ENCODE results near the gene FAM186B. TPM values are rescaled to one million over a fixed set of nuclear protein-coding genes. Genes with fewer than 3 reads are reported as not detected.

FAM186B gene
- total RNA-seq, 1 experiment from 2014 or later: 0.18 TPM

DNA sequence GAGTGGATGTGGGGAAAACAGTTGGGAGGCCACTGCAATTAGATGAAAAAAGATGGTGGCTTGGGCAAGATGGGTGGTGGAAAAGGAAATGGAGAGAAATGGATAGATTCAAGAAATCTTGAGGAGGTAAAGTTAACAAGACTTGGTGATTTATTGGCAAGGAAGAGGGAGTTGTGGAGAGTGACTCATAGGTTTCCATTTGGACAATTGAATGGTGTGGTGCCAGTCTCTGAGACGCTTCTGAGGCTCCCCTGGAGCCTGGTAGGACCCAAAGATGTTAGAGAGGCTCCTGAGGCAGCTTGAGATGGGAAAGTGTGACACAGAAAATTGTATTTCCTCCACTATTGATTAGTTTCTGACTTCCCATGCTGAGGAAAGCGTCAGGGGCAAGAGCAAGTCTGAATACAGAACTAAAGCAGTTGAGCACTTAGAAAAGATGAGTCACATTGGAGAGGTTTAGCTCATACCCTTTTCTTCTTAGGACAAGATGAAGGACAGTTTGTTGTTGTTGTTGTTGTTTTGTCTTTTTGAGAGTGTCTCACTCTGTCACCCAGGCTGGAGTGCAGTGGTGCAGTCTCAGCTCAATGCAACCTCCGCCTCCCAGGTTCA, 22.4 kb upstream of the FAM186B start:
- DNase-seq (ENCODE audit: low read depth in 1 of 2, low spot score in 2 of 2): peak in 1 of 2 experiments; percentile 57
- Histone ChIP-seq H3K27ac (no peak overlapping the region), H3K4me3 (no peak overlapping the region), H3K4me1 (replicated peaks) (peaks cover 18% of the 10 kb centered on the region), H3K9me3 (replicated peaks) (no peaks in the 10 kb centered on the region), H3K27me3 (replicated peaks) (no peaks in the 10 kb centered on the region), H3K36me3 (no peaks in the 10 kb centered on the region)

- no peak for DNase-seq (ENCODE audit: low read depth in 1 of 2, low spot score in 2 of 2)
- Histone ChIP-seq H3K4me1 (replicated peaks) (peaks cover 26% of the 10 kb centered on the region), H3K4me3 (no peak overlapping the region), H3K27me3 (replicated peaks) (no peaks in the 10 kb centered on the region), H3K36me3 (no peaks in the 10 kb centered on the region), H3K9me3 (replicated peaks) (no peaks in the 10 kb centered on the region), H3K27ac (no peak overlapping the region)
Observed at GRCh38 chr12:49626836-49627235, 21.4 kb upstream of the FAM186B start.

- no peak for DNase-seq (ENCODE audit: low read depth in 1 of 2, low spot score in 2 of 2)
- H3K9me3 ChIP-seq (replicated peaks): no peaks in the 10 kb centered on the region
- peaks cover 29% of the 10 kb centered on the region for H3K4me1 ChIP-seq (replicated peaks)
- no peak overlapping the region for H3K27ac ChIP-seq
- H3K36me3 ChIP-seq: no peaks in the 10 kb centered on the region
- H3K4me3 ChIP-seq: no peak overlapping the region
- no peaks in the 10 kb centered on the region for H3K27me3 ChIP-seq (replicated peaks)
Observed at GRCh38 chr12:49626169-49626835, 20.9 kb upstream of the FAM186B start.

- peaks cover 29% of the 10 kb centered on the region for H3K4me1 ChIP-seq (replicated peaks)
- DNase-seq (ENCODE audit: low read depth in 1 of 2, low spot score in 2 of 2): no peak
- no peak overlapping the region for H3K4me3 ChIP-seq
- no peaks in the 10 kb centered on the region for H3K36me3 ChIP-seq
- H3K27ac ChIP-seq: no peak overlapping the region
- H3K9me3 ChIP-seq (replicated peaks): no peaks in the 10 kb centered on the region
- no peaks in the 10 kb centered on the region for H3K27me3 ChIP-seq (replicated peaks)
Observed at GRCh38 chr12:49624921-49625577, 19.6 kb upstream of the FAM186B start.

- Histone ChIP-seq H3K36me3 (no peaks in the 10 kb centered on the region), H3K27me3 (replicated peaks) (no peaks in the 10 kb centered on the region), H3K4me3 (peak within 1 kb of the TSS; percentile 53), H3K4me1 (replicated peaks) (peaks cover 29% of the 10 kb centered on the region), H3K9me3 (replicated peaks) (no peaks in the 10 kb centered on the region), H3K27ac (no peak within 1 kb of the TSS)
- DNase-seq (ENCODE audit: low read depth in 1 of 2, low spot score in 2 of 2): peak; percentile 74 to 85
Observed at GRCh38 chr12:49623142-49623904, 17.9 kb upstream of the FAM186B start, which contains the start of gene PRPF40B. Gene PRPF40B (plus strand): TSS chr12:49623561. CDS start chr12:49623591, 30 bp downstream.

GRCh38 chr12:49622501-49623141, 17.2 kb upstream of the FAM186B start:
- Histone ChIP-seq H3K4me1 (replicated peaks) (peaks cover 22% of the 10 kb centered on the region), H3K27ac (no peak overlapping the region), H3K27me3 (replicated peaks) (no peaks in the 10 kb centered on the region), H3K9me3 (replicated peaks) (no peaks in the 10 kb centered on the region), H3K4me3 (peak overlapping the region; percentile 53), H3K36me3 (no peaks in the 10 kb centered on the region)
- no peak for DNase-seq (ENCODE audit: low read depth in 1 of 2, low spot score in 2 of 2)

DNA sequence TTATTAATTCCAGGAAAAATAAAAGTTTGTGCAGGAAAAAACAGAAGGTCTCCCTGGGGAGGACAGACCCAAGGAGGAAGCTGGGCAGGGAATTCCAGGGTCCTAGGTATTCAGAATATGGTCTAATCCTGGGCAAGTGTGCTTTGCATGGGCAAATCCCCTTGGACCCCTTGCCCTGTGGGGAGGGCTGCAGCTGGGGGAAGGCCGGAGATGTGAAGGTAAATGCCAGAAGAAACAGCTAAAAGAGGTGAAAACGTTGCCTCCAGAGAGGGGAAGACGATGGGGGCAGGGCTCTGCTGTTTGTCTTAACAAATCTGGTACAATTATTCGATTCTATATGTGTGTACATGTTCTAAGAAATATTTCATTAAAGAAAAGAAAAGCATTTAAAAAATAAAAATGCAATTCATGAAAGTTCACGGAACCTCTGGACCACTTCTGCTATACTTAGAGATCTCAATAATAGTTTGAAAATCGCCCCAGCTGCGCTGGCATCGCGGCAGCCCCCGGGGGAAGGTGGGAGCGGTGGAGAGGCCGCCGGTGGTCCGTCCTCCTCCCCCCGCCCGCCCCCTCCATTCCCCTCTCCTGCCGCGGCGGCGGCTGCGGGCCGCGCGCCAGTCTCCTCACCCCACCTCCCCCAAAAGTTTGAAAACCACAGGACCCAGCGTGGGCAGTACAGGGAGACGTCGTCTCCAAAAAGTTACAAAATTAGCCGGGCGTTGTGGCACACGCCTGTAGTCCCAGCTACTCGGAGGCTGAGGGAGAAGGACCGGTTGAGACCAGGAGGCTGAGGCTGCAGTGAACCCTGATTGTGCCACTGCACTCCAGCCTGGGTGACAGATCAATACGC, 16.4 kb upstream of the FAM186B start:
- Histone ChIP-seq H3K9me3 (replicated peaks) (0 out of 2 replicates have a peak, but pooled peaks cover under 1% of the 10 kb centered on the region), H3K4me1 (replicated peaks) (peaks cover 19% of the 10 kb centered on the region), H3K27ac (no peak overlapping the region), H3K4me3 (peak overlapping the region; percentile 53), H3K27me3 (replicated peaks) (no peaks in the 10 kb centered on the region), H3K36me3 (no peaks in the 10 kb centered on the region)
- no peak for DNase-seq (ENCODE audit: low read depth in 1 of 2, low spot score in 2 of 2)

- no peak overlapping the region for H3K27ac ChIP-seq
- H3K27me3 ChIP-seq (replicated peaks): no peaks in the 10 kb centered on the region
- H3K36me3 ChIP-seq: no peaks in the 10 kb centered on the region
- no peak overlapping the region for H3K4me3 ChIP-seq
- no peak for DNase-seq (ENCODE audit: low read depth in 1 of 2, low spot score in 2 of 2)
- H3K4me1 ChIP-seq (replicated peaks): peaks cover 19% of the 10 kb centered on the region
- H3K9me3 ChIP-seq (replicated peaks): peaks cover 11% of the 10 kb centered on the region; the same call in 1 of the 2 replicates
Observed at GRCh38 chr12:49619286-49619685, 13.8 kb upstream of the FAM186B start.

GRCh38 chr12:49618576-49618975, 13.1 kb upstream of the FAM186B start:
- H3K27ac ChIP-seq: no peak overlapping the region
- H3K4me3 ChIP-seq: no peak overlapping the region
- peaks cover 11% of the 10 kb centered on the region; the same call in 1 of the 2 replicates for H3K9me3 ChIP-seq (replicated peaks)

GRCh38 chr12:49616533-49617219, 11.2 kb upstream of the FAM186B start:
- Histone ChIP-seq H3K4me1 (replicated peaks) (peaks cover 1% of the 10 kb centered on the region; the same call in 1 of the 2 replicates), H3K36me3 (no peaks in the 10 kb centered on the region), H3K27me3 (replicated peaks) (no peaks in the 10 kb centered on the region; the same call in 1 of the 2 replicates), H3K27ac (no peak overlapping the region), H3K4me3 (no peak overlapping the region), H3K9me3 (replicated peaks) (peaks cover 11% of the 10 kb centered on the region; the same call in 1 of the 2 replicates)
- no peak for DNase-seq (ENCODE audit: low read depth in 1 of 2, low spot score in 2 of 2)

More at GRCh38 chr12:49618576-49618975, 13.1 kb upstream of the FAM186B start:
- Histone ChIP-seq H3K4me1 (replicated peaks) (peaks cover 13% of the 10 kb centered on the region), H3K36me3 (no peaks in the 10 kb centered on the region), H3K27me3 (replicated peaks) (no peaks in the 10 kb centered on the region)
- no peak for DNase-seq (ENCODE audit: low read depth in 1 of 2, low spot score in 2 of 2)

- Histone ChIP-seq H3K9me3 (replicated peaks) (peaks cover 11% of the 10 kb centered on the region; the same call in 1 of the 2 replicates), H3K27me3 (replicated peaks) (no peaks in the 10 kb centered on the region; the same call in 1 of the 2 replicates), H3K36me3 (no peaks in the 10 kb centered on the region), H3K4me3 (no peak overlapping the region), H3K27ac (no peak overlapping the region), H3K4me1 (replicated peaks) (no peaks in the 10 kb centered on the region)
- no peak for DNase-seq (ENCODE audit: low read depth in 1 of 2, low spot score in 2 of 2)
Observed at GRCh38 chr12:49615725-49616124, 10.3 kb upstream of the FAM186B start.

- peaks cover 11% of the 10 kb centered on the region; the same call in 1 of the 2 replicates for H3K9me3 ChIP-seq (replicated peaks)
- H3K27ac ChIP-seq: no peak overlapping the region
- no peak overlapping the region for H3K4me3 ChIP-seq
- DNase-seq (ENCODE audit: low read depth in 1 of 2, low spot score in 2 of 2): no peak
- H3K36me3 ChIP-seq: no peaks in the 10 kb centered on the region
- no peaks in the 10 kb centered on the region; the same call in 1 of the 2 replicates for H3K27me3 ChIP-seq (replicated peaks)
- no peaks in the 10 kb centered on the region for H3K4me1 ChIP-seq (replicated peaks)
Observed at GRCh38 chr12:49612210-49612609, 6.8 kb upstream of the FAM186B start.
